B cell (primary cell): ENCODE data around the gene MS4A4E. TPM values are rescaled to one million over a fixed set of nuclear protein-coding genes. Genes with fewer than 3 reads are reported as not detected.
A peak's percentile ranks its signal among the peaks of the same experiment; 100 is the strongest.

ENCODE experiments used
- ATAC-seq: fragments of 200-7000 bp; cut with Tn5 transposase; one replicate; pipeline ENCODE4 v1.10.0; 2021; ENCODE audit warnings: low read depth, mild to moderate bottlenecking, moderate number of reproducible peaks, moderate library complexity
- CTCF ChIA-PET: fragments of 350-600 bp; sonication (Branson Sonifier 250); formaldehyde crosslinking; loops from one replicate; lab custom pipeline; 2021; ENCODE audit warnings: antibody characterized with exemption, inconsistent platforms; lab: Charles Lee
- POLR2A ChIA-PET: fragments of 350-600 bp; sonication (Branson Sonifier 250); formaldehyde crosslinking; loops from one replicate; lab custom pipeline; 2021; ENCODE audit warnings: antibody characterized with exemption; lab: Charles Lee
- DNase-seq: peaks from one replicate; pipeline ENCODE4 v3.0.0; 2013
- H2AFZ ChIP-seq: 2 replicates; pipeline ENCODE4 v1.6.1; 2012; ENCODE audit warnings: mild to moderate bottlenecking, low read depth, low read length; ENCODE audit not compliant: insufficient read depth, poor library complexity, severe bottlenecking
- H3K27ac ChIP-seq, 2 donors: 1 replicate in 1 of 2; 2 replicates in 1 of 2; pipeline ENCODE4 v1.5.1; 2012 to 2013; ENCODE audit warnings: low read length in 2 of 2, mild to moderate bottlenecking in 2 of 2, moderate library complexity in 1 of 2
- H3K27me3 ChIP-seq, 4 experiments: fragments of 200-600 bp in 1 of 4; sonication (generic) in 1 of 4; replicated peaks in 1 of 4; 1 replicate in 2 of 4; 2 replicates in 2 of 4; pipeline versions ENCODE4 v1.6.1 to v1.7.0; 2013 to 2016; ENCODE audit warnings: low read length in 3 of 4, mild to moderate bottlenecking in 2 of 4, mixed read lengths in 1 of 4, moderate library complexity in 1 of 4; ENCODE audit not compliant: insufficient read depth in 4 of 4, control insufficient read depth in 3 of 4; ENCODE audit errors: control extremely low read depth in 1 of 4
- H3K36me3 ChIP-seq, 2 experiments: replicated peaks in 1 of 2; 1 replicate in 1 of 2; 2 replicates in 1 of 2; pipeline versions ENCODE4 v1.6.1 to v1.7.1; 2013; ENCODE audit warnings: low read length in 1 of 2; ENCODE audit not compliant: insufficient read depth in 2 of 2, control insufficient read depth in 1 of 2; ENCODE audit errors: control extremely low read depth in 1 of 2, extremely low read depth in 1 of 2
- H3K4me1 ChIP-seq, 2 donors: fragments of 200-600 bp in 1 of 2; sonication (generic) in 1 of 2; 1 replicate in 1 of 2; 2 replicates in 1 of 2; pipeline versions ENCODE4 v1.5.1 to v1.6.1; 2013 to 2017; ENCODE audit warnings: low read length in 2 of 2; ENCODE audit not compliant: control insufficient read depth in 2 of 2, insufficient read depth in 2 of 2
- H3K4me2 ChIP-seq: replicated peaks from 2 replicates; pipeline ENCODE3; 2012; ENCODE audit warnings: mild to moderate bottlenecking, low read depth, low read length; ENCODE audit not compliant: poor library complexity, severe bottlenecking
- H3K4me3 ChIP-seq, 5 experiments: fragments of 200-600 bp in 1 of 5; sonication (generic) in 1 of 5; 1 replicate in 3 of 5; 2 replicates in 2 of 5; pipeline versions ENCODE4 v1.5.1 to v1.7.0; 2011 to 2016; ENCODE audit warnings: low read length in 4 of 5, mild to moderate bottlenecking in 4 of 5, low read depth in 2 of 5, control low read depth in 1 of 5, moderate library complexity in 1 of 5; ENCODE audit not compliant: insufficient read depth in 1 of 5; ENCODE audit errors: control extremely low read depth in 1 of 5, extremely low read depth in 1 of 5
- H3K79me2 ChIP-seq: fragments of 200-600 bp; sonication (generic); one replicate; pipeline ENCODE4 v1.6.0; 2016; ENCODE audit warnings: low read length; ENCODE audit not compliant: control insufficient read depth, insufficient read depth
- H3K9ac ChIP-seq: fragments of 200-600 bp; sonication (generic); 2 replicates; pipeline ENCODE4 v1.6.1; 2017; ENCODE audit warnings: mild to moderate bottlenecking, low read length, moderate library complexity
- H3K9me3 ChIP-seq, 3 donors: one replicate each; pipeline versions ENCODE4 v1.6.1 to v1.7.1; 2013; ENCODE audit warnings: low read length in 2 of 3; ENCODE audit not compliant: control insufficient read depth in 2 of 3, insufficient read depth in 1 of 3; ENCODE audit errors: control extremely low read depth in 1 of 3
- H4K20me1 ChIP-seq: 2 replicates; pipeline ENCODE4 v1.6.0; 2012; ENCODE audit warnings: mild to moderate bottlenecking, low read length; ENCODE audit not compliant: insufficient read depth, control insufficient read depth, poor library complexity, severe bottlenecking
- H3K27ac Mint-ChIP-seq: one replicate; pipeline ENCODE4 v1.8.0; 2021; ENCODE audit warnings: mixed read lengths
- H3K27me3 Mint-ChIP-seq: one replicate; pipeline ENCODE4 v1.8.0; 2021; ENCODE audit warnings: mixed read lengths
- H3K4me1 Mint-ChIP-seq: one replicate; pipeline ENCODE4 v1.8.0; 2021; ENCODE audit warnings: mixed read lengths
- H3K4me3 Mint-ChIP-seq: one replicate; pipeline ENCODE4 v1.8.0; 2021; ENCODE audit warnings: mixed read lengths
- H3K9me3 Mint-ChIP-seq: one replicate; pipeline ENCODE4 v1.8.0; 2022; ENCODE audit warnings: mixed read lengths; ENCODE audit not compliant: insufficient read depth
- CTCF ChIP-seq: fragments of 200-600 bp; IDR thresholded peaks from one replicate; pipeline ENCODE4 v1.8.0; 2022; ENCODE audit warnings: antibody characterized with exemption, mild to moderate bottlenecking
- EZH2 ChIP-seq: IDR thresholded peaks from 2 replicates; pipeline ENCODE4 v1.6.1; 2012; ENCODE audit warnings: borderline replicate concordance, low read depth, mild to moderate bottlenecking, moderate library complexity, low read length; ENCODE audit not compliant: insufficient read depth, poor library complexity, severe bottlenecking
- WGBS: methylation state at CpG from one replicate; pipeline ENCODE4 v1.1.5; 2013; ENCODE audit warnings: missing lambda C conversion rate; ENCODE audit not compliant: insufficient coverage; 5-methylcytosine and 5-hydroxymethylcytosine counted together
- intact Hi-C: fragments of 100-400 bp; cut with micrococcal nuclease; formaldehyde crosslinking; loops from one replicate; pipeline ENCODE4 v1.10.0; 2022
- polyA plus RNA-seq: library from polyadenylated mRNA; depleted of rRNA; stranded (reverse); fragments of >200 nt; gene quantifications from 2 replicates; pipeline ENCODE4 v1.2.3, GENCODE V29; 2012
- total RNA-seq, 2 donors: library from RNA; stranded (reverse); fragments of 120-200 nt in 1 of 2; gene quantifications; 1 replicate in 1 of 2; 2 replicates in 1 of 2; pipeline versions ENCODE4 v1.2.3 to v1.2.4, GENCODE V29; 2013 to 2022

Gene MS4A4E
- total and polyA plus RNA-seq, 2 donors (not counting 1 experiment from before 2014, with no cell fraction given), result 0.27 to 0.42 TPM

- Histone ChIP-seq H3K36me3 (no peaks in the 10 kb centered on the region), H3K4me1 (peaks cover 10 to 18% of the 10 kb centered on the region in 2 donors), H3K27me3 (peaks cover 0 to 4% (median 0%) of the 10 kb centered on the region in 4 experiments), H4K20me1 (no peaks in the 10 kb centered on the region), H3K9me3 (peaks cover 1 to 11% (median 5%) of the 10 kb centered on the region in 3 donors), H3K79me2 (no peaks in the 10 kb centered on the region), H2AFZ (no peak overlapping the region), H3K4me2 (no peak overlapping the region), H3K9ac (no peak overlapping the region), H3K4me3 (no peak overlapping the region), H3K27ac (no peak overlapping the region)
- H3K27ac Mint-ChIP-seq, result peak overlapping the region; percentile 10
- no peak for TF ChIP-seq CTCF
- TF ChIP-seq EZH2, result no peak
- intact Hi-C loops, result loop anchor here (5.0 to 10.0 kb wide), 2 partner anchors 370 to 442 kb away; no protein-coding TSS in a partner anchor
- peaks cover 6% of the 10 kb centered on the region for H3K9me3 Mint-ChIP-seq
- DNase-seq (no peak), ATAC-seq (no peak)
- ChIA-PET CTCF (no interaction called here), POLR2A (no interaction called here)
- WGBS, result 100% methylated on average over 1 of the region's 3 CpGs
- no peak overlapping the region for H3K4me3 Mint-ChIP-seq
- H3K4me1 Mint-ChIP-seq, result peaks cover 14% of the 10 kb centered on the region
- no peaks in the 10 kb centered on the region for H3K27me3 Mint-ChIP-seq
Measured at GRCh38 chr11:60194511-60194910, 48.4 kb downstream of the MS4A4E start.

- ATAC-seq, result peak; percentile 88
- no peak overlapping the region for H3K9ac ChIP-seq
- intact Hi-C loops, result loop anchor here (5.0 to 10.0 kb wide), 2 partner anchors 369 to 442 kb away; no protein-coding TSS in a partner anchor
Measured at GRCh38 chr11:60193687-60194433, 49.1 kb downstream of the MS4A4E start.

More at GRCh38 chr11:60193687-60194433, 49.1 kb downstream of the MS4A4E start:
- CTCF ChIA-PET, result interaction anchor here (1.0 kb wide), 1 partner anchor 9 kb away, joined by 3 read pairs; no protein-coding TSS in a partner anchor
- no peak overlapping the region for H2AFZ ChIP-seq
- peaks cover 1 to 11% (median 5%) of the 10 kb centered on the region in 3 donors for H3K9me3 ChIP-seq
- H3K27ac Mint-ChIP-seq, result peak overlapping the region; percentile 23
- H4K20me1 ChIP-seq, result no peaks in the 10 kb centered on the region
- no peak overlapping the region for H3K27ac ChIP-seq
- POLR2A ChIA-PET, result no interaction called here
- peaks cover 0 to 4% (median 0%) of the 10 kb centered on the region in 4 experiments for H3K27me3 ChIP-seq
- H3K79me2 ChIP-seq, result no peaks in the 10 kb centered on the region
- peaks cover 6% of the 10 kb centered on the region for H3K9me3 Mint-ChIP-seq
- peak overlapping the region; percentile 9 for H3K4me2 ChIP-seq
- no peak overlapping the region for H3K4me3 ChIP-seq
- no peaks in the 10 kb centered on the region for H3K27me3 Mint-ChIP-seq
- peak; percentile 58 for DNase-seq
- WGBS, result 0% methylated on average over 1 of the region's 1 CpG
- peak overlapping the region; percentile 0 for H3K4me3 Mint-ChIP-seq
- no peaks in the 10 kb centered on the region for H3K36me3 ChIP-seq
- peaks cover 17% of the 10 kb centered on the region for H3K4me1 Mint-ChIP-seq
- TF ChIP-seq CTCF (peak; percentile 73), EZH2 (no peak)
- peaks cover 10 to 18% of the 10 kb centered on the region in 2 donors for H3K4me1 ChIP-seq
